Activated T-cell treated with anti-CD3 and anti-CD28 coated beads, Interleukin-2, amount 50 U/mL, for 1 hour (primary cell): ENCODE data around the gene PDIK1L.

Source experiments
- DNase-seq: peaks from one replicate; pipeline ENCODE4 v3.0.0-alpha.2; 2020

Gene PDIK1L

GRCh38 chr1:26111530-26112406, at the start of gene PDIK1L:
TSS of gene PDIK1L (plus strand) at chr1:26111824. CDS start at chr1:26114309, 2,485 bp downstream.
- DNase-seq, result peak; percentile 97

- no peak for DNase-seq
These were observed 47.1 kb upstream of the PDIK1L start for GRCh38 chr1:26064553-26064952.

GRCh38 chr1:26066160-26066559, 45.5 kb upstream of the PDIK1L start:
- no peak for DNase-seq

DNA sequence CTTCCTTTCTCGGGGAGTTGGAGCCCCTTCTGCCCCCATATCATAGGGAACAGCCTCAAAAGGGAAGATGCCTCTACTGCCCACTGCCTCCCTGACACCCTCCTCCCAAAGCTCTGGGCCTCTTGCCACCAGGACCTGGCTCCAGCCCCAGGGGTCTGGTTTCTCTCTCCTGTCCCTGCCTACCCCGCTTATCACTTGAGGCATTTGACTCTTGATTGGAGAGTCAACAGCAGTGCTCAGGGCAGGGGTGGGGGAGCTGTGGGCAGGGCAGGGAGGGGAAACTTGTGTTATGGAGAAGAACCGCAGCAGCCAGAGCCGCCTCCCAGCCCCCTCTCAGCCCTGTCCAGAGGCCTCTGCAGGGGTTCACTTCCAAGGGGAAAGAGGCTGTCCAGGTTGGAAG, 44.8 kb upstream of the PDIK1L start:
- DNase-seq, result no peak

DNA sequence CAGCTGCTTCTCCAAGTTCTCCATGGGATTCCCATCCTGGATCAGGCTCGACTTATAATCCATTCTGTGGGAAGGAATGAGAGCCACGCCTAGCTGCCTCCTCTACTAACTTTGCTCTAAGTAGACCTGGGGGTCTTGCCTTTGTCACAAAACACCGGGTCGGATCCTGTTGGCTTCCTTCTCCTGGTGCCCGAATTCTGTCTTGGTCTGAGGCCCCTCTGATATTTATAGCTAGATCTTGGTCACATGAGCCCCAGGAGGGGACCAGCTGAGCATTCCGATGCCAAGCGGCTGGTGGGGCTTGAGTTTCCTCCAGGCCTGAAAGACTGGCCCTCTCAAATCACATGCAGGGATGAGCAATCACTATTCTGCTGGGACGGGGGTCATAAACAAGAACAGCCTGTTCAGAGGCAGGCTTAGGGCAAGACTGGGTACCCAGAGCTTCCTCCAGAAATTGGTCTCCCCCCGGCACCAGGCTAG, 44.2 kb upstream of the PDIK1L start, which contains the start of gene TRIM63:
Gene TRIM63, minus strand, starts transcription at position 199 of the 480 bp plus-strand sequence. Its CDS starts 136 bp downstream, at position 63.
- DNase-seq, result no peak

DNA sequence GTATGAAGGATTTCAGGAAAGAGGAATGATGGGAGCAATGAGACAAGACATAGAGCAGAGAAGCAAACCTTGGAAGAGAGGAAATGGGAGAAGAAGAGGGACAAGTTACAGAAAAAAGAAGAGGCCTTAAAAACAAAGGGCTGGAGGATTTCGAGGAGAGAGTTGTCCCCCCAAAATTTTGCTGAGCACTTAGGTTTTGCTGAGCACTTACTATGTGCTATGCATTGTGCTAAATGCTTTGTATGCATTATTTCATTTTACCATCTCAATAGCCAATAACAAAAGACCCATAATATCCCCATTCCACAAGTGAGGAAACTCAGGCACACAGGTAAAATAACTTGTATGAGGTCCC, 41.7 kb upstream of the PDIK1L start:
- no peak for DNase-seq

DNA sequence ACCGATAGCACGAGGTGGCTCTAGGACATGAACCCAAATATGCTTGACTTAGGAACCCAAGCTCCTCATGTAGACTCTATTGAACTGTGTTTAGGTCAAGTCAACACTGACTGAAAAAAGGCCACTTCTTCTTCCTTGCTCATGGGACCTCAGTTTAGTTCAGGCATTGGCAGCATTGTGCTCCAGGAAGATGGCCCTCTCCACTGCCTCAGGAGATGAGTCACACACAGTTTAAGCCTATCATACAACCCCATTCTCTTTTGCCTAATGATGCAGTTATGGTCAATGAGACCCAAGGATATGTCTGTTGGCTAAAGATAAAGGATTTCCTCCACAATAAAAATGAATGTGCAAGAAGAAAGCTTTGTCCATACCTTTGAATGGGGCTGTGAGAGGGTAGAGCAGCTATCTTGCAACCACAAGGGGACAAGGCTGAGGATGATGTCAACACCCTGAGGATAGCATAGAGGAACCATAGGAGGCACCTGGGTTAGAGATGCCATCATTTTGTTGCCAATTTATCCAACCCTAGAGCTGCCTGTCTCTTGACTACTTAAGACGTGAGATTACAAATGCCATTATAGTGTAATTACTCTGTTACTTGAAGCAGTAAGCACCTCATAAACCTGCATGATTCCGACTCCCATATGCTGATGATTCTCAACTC, 41.2 kb upstream of the PDIK1L start:
- no peak for DNase-seq

DNA sequence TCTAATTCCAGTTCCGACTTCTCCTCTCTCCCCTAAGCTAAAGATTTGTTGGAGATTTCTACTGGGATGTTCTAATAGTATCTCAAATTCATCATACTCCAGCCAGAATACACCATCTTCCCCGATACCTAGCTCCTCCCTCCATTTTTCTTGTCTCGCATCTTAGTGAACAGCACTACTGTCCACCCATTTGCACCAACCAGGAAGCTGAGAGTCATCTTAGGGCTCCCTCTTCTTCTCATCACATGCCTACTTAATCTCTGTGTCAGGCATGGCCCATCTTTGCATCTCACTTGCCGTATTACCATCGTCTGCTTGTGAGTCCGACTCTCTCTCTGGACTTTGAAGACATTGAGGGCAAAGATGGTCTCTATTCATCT, 40.7 kb upstream of the PDIK1L start:
- no peak for DNase-seq

DNA sequence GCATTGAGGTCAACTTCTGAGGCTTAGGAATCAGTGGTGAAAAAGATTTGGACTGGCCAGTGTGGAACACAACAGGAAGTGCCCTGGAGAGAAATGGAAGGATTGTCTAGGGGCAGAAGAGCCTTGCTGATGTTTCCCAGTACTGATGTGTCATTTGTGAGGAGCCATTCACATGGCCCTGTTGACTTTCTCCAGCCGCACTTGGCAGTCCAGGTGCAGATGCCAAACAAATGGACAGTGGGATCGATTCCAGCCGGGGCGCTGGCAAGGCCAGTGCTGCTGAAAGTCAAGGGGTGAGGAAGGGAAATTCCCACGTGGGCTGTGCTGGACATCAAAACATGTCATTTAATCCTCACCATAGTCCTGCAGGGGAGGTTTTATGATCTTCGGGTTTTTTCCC, 39.3 kb upstream of the PDIK1L start:
- DNase-seq, result no peak

- DNase-seq, result no peak
These were observed 36.0 kb upstream of the PDIK1L start for GRCh38 chr1:26075421-26076144.

DNA sequence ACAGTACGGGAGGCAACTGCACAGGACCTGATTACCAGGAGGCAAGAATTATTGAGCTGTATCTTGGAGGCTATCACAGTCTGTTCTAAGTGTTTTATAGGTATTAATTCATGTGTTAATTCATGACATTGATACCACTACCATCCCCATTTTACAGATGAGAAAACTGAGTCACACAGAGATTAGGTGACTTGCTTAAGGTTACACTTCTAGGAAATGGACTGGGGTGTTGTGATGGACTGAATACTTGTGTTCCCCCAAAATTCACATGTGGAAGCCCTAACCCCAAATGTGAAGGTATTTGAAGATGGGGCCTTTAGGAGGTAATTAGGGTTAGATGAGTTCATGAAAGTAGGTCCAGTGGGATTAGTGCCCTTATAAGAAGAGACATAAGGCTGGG, 34.1 kb upstream of the PDIK1L start:
- DNase-seq, result no peak

DNA sequence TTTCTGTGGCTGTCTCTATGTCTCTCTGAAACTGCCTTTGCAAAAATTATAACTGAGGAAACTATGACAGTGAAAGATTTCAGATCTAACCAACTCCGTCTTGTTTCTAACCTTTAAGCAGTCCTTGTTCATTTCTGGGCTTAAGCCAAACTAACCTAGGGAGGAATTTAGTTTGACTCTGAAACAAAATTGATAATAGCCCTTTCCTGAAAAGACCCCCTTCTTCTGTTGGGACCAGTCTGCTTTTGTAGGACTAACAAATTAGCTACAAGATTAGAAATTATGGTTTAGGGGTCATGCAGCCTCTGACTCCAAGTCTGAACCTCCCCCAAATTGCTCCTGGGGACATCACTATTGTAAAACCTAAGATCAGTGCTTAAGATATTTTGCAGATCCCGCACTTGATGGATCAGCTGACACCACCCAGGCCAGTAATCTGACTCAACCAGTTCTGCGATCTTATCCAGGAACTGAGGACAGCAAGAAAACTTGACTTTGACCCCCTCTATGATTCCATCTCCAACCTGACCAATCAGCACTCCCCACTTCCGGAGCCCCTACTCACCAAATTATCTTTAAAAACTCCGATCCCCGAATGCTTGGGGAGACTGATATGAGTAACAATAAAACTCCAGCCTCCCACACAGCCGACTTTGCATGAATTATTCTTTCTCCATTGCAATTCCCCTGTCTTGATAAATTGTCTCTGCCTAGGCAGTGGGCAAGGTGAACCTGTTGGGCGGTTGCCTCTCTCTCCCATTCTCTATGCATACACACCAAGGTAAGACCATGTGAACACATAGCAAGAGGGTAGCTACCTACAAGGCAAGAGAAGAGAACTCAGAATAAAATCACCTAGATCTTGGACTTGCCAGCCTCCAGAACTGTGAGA, 33.1 kb upstream of the PDIK1L start:
- no peak for DNase-seq

GRCh38 chr1:26079178-26079563, 32.5 kb upstream of the PDIK1L start:
- no peak for DNase-seq

GRCh38 chr1:26079960-26080814, 31.4 kb upstream of the PDIK1L start:
- DNase-seq, result no peak

GRCh38 chr1:26081267-26082019, 30.2 kb upstream of the PDIK1L start:
- DNase-seq, result no peak

DNA sequence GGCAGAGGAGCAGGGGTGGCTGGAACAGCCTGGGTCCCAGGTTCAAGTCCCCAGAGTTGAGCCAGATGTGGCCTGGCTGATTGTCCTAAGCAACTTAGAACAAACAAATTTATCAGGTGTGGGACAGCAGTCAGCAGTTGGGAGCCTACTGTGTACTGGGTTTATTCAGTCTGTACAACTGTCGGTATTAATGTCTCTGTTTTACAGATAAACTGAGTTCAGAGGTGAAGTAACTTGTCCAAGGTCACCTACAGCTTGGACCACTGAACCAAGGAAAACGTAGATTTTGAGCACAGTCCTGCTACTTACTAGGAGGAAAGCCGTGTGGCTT, 29.6 kb upstream of the PDIK1L start:
- DNase-seq, result no peak

- DNase-seq, result no peak
These were observed 28.4 kb upstream of the PDIK1L start for GRCh38 chr1:26083208-26083607.

DNA sequence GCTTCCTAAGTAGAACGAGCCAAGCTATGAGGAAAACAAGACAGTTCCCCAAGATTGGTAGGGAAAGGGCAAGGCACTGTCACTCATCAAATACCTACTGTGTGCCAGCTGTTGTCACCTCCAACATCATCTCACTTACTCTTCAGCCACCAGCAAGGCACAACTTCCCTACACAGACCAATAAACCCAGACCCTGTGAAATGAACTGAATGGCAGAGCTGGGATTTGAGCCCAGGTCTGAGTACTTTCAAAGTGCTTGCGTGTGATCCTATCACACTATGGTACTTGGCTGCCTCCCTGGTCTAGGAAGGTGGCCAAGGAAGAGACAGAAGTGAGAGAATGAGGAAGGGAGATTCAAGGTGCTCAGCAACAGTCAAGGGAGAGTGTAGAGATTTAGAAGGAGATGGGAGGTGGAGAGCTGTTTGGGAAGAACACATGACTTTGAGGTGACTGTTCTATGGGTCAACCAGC, 27.5 kb upstream of the PDIK1L start:
- no peak for DNase-seq

DNA sequence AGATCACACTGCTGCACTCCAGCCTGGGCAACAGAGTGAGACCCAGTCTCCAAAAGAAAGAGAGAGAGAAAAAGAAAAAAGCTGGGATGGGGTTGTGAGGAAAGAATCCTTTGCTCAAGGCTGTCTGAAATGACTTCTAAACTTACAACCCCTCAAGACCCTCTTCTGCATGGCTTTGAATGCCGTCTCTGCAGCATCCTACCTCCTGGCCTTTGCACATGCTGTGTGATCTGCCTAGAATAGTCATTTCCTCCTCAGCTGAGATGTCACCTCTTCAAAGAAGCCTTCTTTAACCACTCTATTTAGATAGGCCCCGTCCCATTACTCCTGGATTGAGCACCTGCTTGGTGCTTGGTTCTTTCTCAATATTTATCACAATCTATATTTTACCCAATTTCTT, 26.8 kb upstream of the PDIK1L start:
- DNase-seq, result no peak

- DNase-seq, result no peak
These were observed 22.5 kb upstream of the PDIK1L start for GRCh38 chr1:26089125-26089524.

GRCh38 chr1:26090893-26091292, 20.7 kb upstream of the PDIK1L start:
- DNase-seq, result no peak
